Skeletal muscle tissue (tissue), 4 donors: ENCODE results near the gene SSTR1. TPM values are rescaled to one million over a fixed set of nuclear protein-coding genes. Genes with fewer than 3 reads are reported as not detected.

Experiments
- H3K27ac ChIP-seq: one replicate; pipeline ENCODE4 v1.7.0; 2013; ENCODE audit warnings: mild to moderate bottlenecking, low read depth, low read length, inconsistent platforms
- H3K27me3 ChIP-seq, 3 donors: one replicate each; pipeline ENCODE4 v1.7.0; 2013; ENCODE audit warnings: low read length in 3 of 3; ENCODE audit not compliant: control insufficient read depth in 3 of 3, insufficient read depth in 3 of 3
- H3K36me3 ChIP-seq, 3 donors: one replicate each; pipeline ENCODE4 v1.7.0; 2013; ENCODE audit warnings: low read length in 3 of 3; ENCODE audit not compliant: control insufficient read depth in 3 of 3, insufficient read depth in 3 of 3
- H3K4me1 ChIP-seq, 3 donors: one replicate each; pipeline ENCODE4 v1.7.0; 2013; ENCODE audit warnings: low read length in 3 of 3, mild to moderate bottlenecking in 3 of 3; ENCODE audit not compliant: control insufficient read depth in 3 of 3, insufficient read depth in 3 of 3
- H3K4me3 ChIP-seq, 3 donors: one replicate each; pipeline ENCODE4 v1.7.0; 2013; ENCODE audit warnings: low read length in 3 of 3
- H3K9ac ChIP-seq, 3 donors: one replicate each; pipeline ENCODE4 v1.7.0; 2013; ENCODE audit warnings: low read length in 3 of 3, mild to moderate bottlenecking in 3 of 3, moderate library complexity in 2 of 3, low read depth in 1 of 3
- H3K9me3 ChIP-seq, 3 donors: one replicate each; pipeline ENCODE4 v1.7.0; 2013; ENCODE audit warnings: low read length in 3 of 3; ENCODE audit not compliant: control insufficient read depth in 3 of 3
- total RNA-seq: library from RNA; depleted of rRNA; stranded (reverse); fragments of >200 nt; gene quantifications from one replicate; pipeline ENCODE4 v1.2.3, GENCODE V29; 2014
- donor health status: Osteomylitis.

SSTR1 gene, protein sequence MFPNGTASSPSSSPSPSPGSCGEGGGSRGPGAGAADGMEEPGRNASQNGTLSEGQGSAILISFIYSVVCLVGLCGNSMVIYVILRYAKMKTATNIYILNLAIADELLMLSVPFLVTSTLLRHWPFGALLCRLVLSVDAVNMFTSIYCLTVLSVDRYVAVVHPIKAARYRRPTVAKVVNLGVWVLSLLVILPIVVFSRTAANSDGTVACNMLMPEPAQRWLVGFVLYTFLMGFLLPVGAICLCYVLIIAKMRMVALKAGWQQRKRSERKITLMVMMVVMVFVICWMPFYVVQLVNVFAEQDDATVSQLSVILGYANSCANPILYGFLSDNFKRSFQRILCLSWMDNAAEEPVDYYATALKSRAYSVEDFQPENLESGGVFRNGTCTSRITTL
- total RNA-seq = under 0.01 TPM

DNA sequence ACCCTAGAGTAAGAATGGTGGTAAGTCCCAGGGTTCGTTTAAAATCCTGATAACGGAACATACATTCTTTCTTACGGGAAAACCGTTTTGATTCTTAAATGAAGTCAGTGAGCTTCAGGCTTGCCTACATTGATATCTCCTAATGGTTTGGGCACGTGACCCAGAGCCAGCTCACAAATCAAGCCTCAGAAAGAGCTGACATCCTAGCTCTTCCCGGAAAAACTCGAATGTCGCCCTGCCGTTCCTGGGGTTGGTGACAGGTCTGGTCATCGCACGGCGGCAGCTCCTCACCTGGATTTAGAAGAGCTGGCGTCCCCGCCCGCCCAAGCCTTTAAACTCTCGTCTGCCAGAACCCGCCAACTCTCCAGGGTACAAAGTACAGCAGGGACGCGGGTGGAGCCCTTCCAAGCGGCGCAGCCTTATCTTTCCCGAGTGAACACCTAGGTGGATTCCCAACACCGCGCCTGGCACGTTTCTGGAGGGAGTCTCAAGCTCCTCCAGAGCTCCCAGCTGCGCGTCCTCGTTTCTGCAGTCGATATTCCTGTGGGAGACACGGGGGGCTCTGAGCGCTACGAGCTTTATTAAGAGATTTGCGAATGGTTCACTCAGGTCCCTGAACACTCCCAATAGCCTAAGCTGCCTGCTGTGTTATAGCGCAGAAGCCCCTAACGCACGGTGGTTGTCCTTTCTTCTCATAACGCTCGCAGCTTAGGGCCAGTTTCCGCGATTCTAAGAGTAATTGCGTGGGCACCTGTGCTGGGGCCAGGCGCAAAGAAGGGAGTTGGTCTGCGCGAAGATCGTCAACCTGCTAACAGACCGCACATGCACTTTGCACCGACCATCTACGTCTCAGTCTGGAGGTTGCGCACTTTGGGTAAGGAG is at the start of gene SSTR1:
SSTR1 (plus strand) TSS at position 169 of the 882 bp plus-strand sequence. CDS start 1,486 bp downstream, outside the sequence.
- Histone ChIP-seq H3K4me3 (peak within 1 kb of the TSS; percentile 54 to 76 (median 68)), H3K27me3 (peaks cover 31 to 39% (median 36%) of the 10 kb centered on the region in 3 donors), H3K36me3 (no peaks in the 10 kb centered on the region), H3K9ac (peak within 1 kb of the TSS in 1 of 3 donors; percentile 50), H3K4me1 (peaks cover 29 to 39% (median 29%) of the 10 kb centered on the region in 3 donors), H3K9me3 (no peaks in the 10 kb centered on the region), H3K27ac (no peak within 1 kb of the TSS)

GRCh38 chr14:38158468-38158867 is 49.2 kb upstream of the SSTR1 start:
- H3K4me1 ChIP-seq = no peaks in the 10 kb centered on the region
- no peaks in the 10 kb centered on the region for H3K9me3 ChIP-seq
- H3K36me3 ChIP-seq = no peaks in the 10 kb centered on the region
- no peak overlapping the region for H3K27ac ChIP-seq
- no peak overlapping the region for H3K4me3 ChIP-seq
- H3K9ac ChIP-seq = no peak overlapping the region
- no peaks in the 10 kb centered on the region for H3K27me3 ChIP-seq

GRCh38 chr14:38168416-38168815 is 39.3 kb upstream of the SSTR1 start:
- Histone ChIP-seq H3K9ac (no peak overlapping the region), H3K27me3 (no peaks in the 10 kb centered on the region), H3K9me3 (no peaks in the 10 kb centered on the region), H3K4me1 (no peaks in the 10 kb centered on the region), H3K36me3 (no peaks in the 10 kb centered on the region), H3K4me3 (no peak overlapping the region), H3K27ac (no peak overlapping the region)

GRCh38 chr14:38171197-38171596 is 36.5 kb upstream of the SSTR1 start:
- no peaks in the 10 kb centered on the region for H3K4me1 ChIP-seq
- no peak overlapping the region for H3K27ac ChIP-seq
- no peak overlapping the region for H3K4me3 ChIP-seq
- no peaks in the 10 kb centered on the region for H3K9me3 ChIP-seq
- no peaks in the 10 kb centered on the region for H3K36me3 ChIP-seq
- H3K9ac ChIP-seq = no peak overlapping the region
- no peaks in the 10 kb centered on the region for H3K27me3 ChIP-seq

GRCh38 chr14:38174711-38175110 is 33.0 kb upstream of the SSTR1 start:
- H3K27me3 ChIP-seq = no peaks in the 10 kb centered on the region
- H3K36me3 ChIP-seq = no peaks in the 10 kb centered on the region
- H3K9me3 ChIP-seq = no peaks in the 10 kb centered on the region
- H3K9ac ChIP-seq = no peak overlapping the region
- H3K27ac ChIP-seq = no peak overlapping the region
- no peak overlapping the region for H3K4me3 ChIP-seq
- no peaks in the 10 kb centered on the region for H3K4me1 ChIP-seq

GRCh38 chr14:38175658-38176057 is 32.0 kb upstream of the SSTR1 start:
- Histone ChIP-seq H3K27ac (no peak overlapping the region), H3K36me3 (no peaks in the 10 kb centered on the region), H3K4me1 (no peaks in the 10 kb centered on the region), H3K9me3 (no peaks in the 10 kb centered on the region), H3K4me3 (no peak overlapping the region), H3K27me3 (no peaks in the 10 kb centered on the region), H3K9ac (no peak overlapping the region)

DNA sequence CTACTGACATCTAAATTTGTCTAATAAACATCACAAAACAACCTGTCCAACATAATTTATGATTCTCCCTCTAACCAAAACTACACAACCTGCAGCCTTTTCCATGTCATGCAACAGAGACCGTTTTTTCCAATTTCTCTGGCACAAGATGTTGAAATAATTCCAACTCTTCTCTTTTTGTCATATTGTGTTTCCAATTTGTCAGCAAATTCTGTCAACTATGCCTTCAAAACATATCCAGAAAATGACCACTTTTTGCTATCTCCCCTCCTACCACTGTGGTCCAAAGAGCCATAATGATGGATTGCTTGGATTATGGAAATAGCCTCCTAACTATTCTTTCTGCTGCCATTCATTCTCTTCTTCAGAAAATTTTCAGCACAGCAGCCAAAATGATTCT is 31.3 kb upstream of the SSTR1 start:
- no peaks in the 10 kb centered on the region for H3K4me1 ChIP-seq
- no peaks in the 10 kb centered on the region for H3K9me3 ChIP-seq
- no peaks in the 10 kb centered on the region for H3K27me3 ChIP-seq
- no peak overlapping the region for H3K4me3 ChIP-seq
- no peaks in the 10 kb centered on the region for H3K36me3 ChIP-seq
- H3K9ac ChIP-seq = no peak overlapping the region
- H3K27ac ChIP-seq = no peak overlapping the region

GRCh38 chr14:38184132-38184531 is 23.6 kb upstream of the SSTR1 start:
- Histone ChIP-seq H3K4me3 (no peak overlapping the region), H3K36me3 (no peaks in the 10 kb centered on the region), H3K9ac (no peak overlapping the region), H3K9me3 (no peaks in the 10 kb centered on the region), H3K27me3 (no peaks in the 10 kb centered on the region), H3K27ac (no peak overlapping the region), H3K4me1 (no peaks in the 10 kb centered on the region)

- H3K9me3 ChIP-seq = no peaks in the 10 kb centered on the region
- no peak overlapping the region for H3K27ac ChIP-seq
- no peak overlapping the region for H3K4me3 ChIP-seq
- H3K9ac ChIP-seq = no peak overlapping the region
- no peaks in the 10 kb centered on the region for H3K36me3 ChIP-seq
- no peaks in the 10 kb centered on the region for H3K27me3 ChIP-seq
- no peaks in the 10 kb centered on the region for H3K4me1 ChIP-seq
Observed at GRCh38 chr14:38185671-38186070, 22.0 kb upstream of the SSTR1 start.

GRCh38 chr14:38186216-38186615 is 21.5 kb upstream of the SSTR1 start:
- H3K9ac ChIP-seq = no peak overlapping the region
- no peaks in the 10 kb centered on the region for H3K36me3 ChIP-seq
- H3K4me3 ChIP-seq = no peak overlapping the region
- H3K27me3 ChIP-seq = no peaks in the 10 kb centered on the region
- H3K9me3 ChIP-seq = no peaks in the 10 kb centered on the region
- H3K4me1 ChIP-seq = no peaks in the 10 kb centered on the region
- no peak overlapping the region for H3K27ac ChIP-seq
